Measurements from ENCODE around the gene MYMK.

MYMK gene

DNA sequence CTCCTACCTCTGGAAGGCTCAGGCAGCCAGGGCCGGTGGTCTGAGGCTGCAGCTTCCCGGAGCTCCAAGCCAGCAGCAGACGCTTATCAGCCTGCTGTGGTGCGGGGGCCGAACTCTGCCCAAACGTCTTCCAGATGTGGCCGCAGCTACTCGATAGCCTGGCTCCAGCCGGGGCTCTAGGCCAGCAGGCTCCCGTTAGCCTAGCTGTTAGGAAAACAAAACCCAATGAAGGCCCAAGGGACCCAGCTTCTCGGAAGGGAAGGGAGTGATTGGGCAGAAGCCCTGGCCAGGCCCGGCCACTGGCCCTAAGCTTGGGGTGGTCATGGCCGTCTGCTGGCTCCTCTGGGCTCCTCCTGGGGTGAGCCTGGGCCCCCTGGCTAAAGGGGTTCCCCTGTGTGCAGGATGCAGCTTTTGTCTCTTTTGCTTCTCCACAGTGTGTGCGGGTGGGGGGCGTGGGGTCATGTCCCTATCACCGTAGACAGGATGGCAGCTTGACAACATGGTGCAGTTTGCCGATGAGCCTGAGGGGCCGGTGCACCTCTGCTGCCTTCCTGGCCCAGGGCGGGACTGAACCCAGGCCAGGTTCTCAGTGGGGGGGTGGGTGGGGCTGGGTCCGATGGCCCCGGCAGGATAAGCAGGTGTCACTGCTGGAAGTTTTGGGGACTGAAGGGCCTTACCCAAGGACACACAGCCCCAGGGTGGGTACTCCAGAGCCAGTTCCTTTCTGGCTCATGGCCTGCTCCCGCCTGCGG lies 18.7 kb downstream of the MYMK start:
- peak; percentile 31 for DNase-seq (ENCODE audit: low read depth)
- H3K36me3 ChIP-seq (ENCODE audit: control insufficient read depth, insufficient read depth, low read length, severe bottlenecking) = no peaks in the 10 kb centered on the region
- peaks cover 16% of the 10 kb centered on the region for H3K4me1 ChIP-seq (ENCODE audit: control insufficient read depth, insufficient read depth, low read length)

DNA sequence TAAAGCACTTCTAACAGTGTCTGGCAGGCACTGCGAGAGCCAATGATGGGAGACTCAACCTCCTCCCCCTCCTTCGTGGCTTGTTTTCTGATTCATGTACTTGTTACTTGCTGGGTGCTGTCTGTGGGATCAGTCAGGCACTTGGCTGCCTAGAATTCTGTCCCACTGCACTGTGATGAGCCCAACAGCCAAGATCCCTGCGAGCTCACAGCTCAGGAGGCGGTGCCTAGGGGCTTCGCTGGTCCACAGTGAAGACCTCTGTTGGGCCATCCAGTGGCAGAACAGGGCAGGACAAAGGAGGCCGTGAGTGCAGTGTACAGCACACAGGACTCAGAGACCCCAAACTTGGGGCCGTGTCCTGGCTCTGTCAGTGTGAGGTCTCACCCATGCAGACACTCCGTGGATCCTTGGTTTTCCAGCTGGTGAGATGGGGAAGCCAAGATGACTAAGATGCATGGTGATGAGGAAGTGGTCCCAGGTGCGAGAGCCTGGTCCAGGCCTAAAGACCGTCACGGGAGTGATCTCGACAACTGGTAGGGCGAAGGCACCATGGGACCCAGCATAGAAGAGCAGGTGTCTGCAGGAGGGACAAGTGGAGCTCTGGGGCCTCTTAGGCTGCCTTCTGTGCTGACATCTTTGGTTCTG lies 19.5 kb downstream of the MYMK start:
- Histone ChIP-seq H3K4me3 (ENCODE audit: low read length) (no peak overlapping the region), H3K27me3 (replicated peaks; ENCODE audit: control insufficient read depth, insufficient read depth, low read length) (peaks cover 3% of the 10 kb centered on the region), H3K9me3 (ENCODE audit: control insufficient read depth, low read length) (peaks cover 22% of the 10 kb centered on the region), H3K9ac (ENCODE audit: low read length) (no peak overlapping the region), H3K36me3 (ENCODE audit: control insufficient read depth, insufficient read depth, low read length, severe bottlenecking) (no peaks in the 10 kb centered on the region), H3K4me1 (ENCODE audit: control insufficient read depth, insufficient read depth, low read length) (peaks cover 16% of the 10 kb centered on the region)
- DNase-seq (ENCODE audit: low read depth) = no peak

More for the DNA sequence above, 18.7 kb downstream of the MYMK start:
- no peak overlapping the region for H3K9ac ChIP-seq (ENCODE audit: low read length)
- peaks cover 3% of the 10 kb centered on the region for H3K27me3 ChIP-seq (replicated peaks; ENCODE audit: control insufficient read depth, insufficient read depth, low read length)
- H3K4me3 ChIP-seq (ENCODE audit: low read length) = no peak overlapping the region
- peaks cover 19% of the 10 kb centered on the region for H3K9me3 ChIP-seq (ENCODE audit: control insufficient read depth, low read length)

DNA sequence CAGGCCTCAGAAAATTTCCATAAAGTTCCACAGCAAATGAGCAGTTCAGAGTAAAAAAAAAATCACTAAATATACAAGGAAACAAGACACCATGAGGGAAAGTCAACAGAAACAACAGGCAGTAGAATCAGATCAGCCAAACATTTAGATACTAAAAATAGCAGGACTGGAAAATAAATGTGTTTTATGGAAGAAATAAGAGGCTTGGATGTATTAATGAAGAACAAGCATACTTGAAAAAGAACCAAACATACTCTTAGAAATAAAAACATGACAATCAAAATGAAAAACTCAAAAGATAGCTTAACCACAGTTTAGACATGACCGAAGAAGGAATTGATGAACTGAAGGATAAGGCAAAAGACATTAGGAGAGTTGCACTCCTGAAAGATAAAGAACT lies 22.6 kb downstream of the MYMK start:
- H3K4me3 ChIP-seq (ENCODE audit: low read length) = no peak overlapping the region
- H3K4me1 ChIP-seq (ENCODE audit: control insufficient read depth, insufficient read depth, low read length) = peaks cover 16% of the 10 kb centered on the region
- H3K9ac ChIP-seq (ENCODE audit: low read length) = no peak overlapping the region
- no peaks in the 10 kb centered on the region for H3K36me3 ChIP-seq (ENCODE audit: control insufficient read depth, insufficient read depth, low read length, severe bottlenecking)
- peaks cover 17% of the 10 kb centered on the region for H3K27me3 ChIP-seq (replicated peaks; ENCODE audit: control insufficient read depth, insufficient read depth, low read length)
- DNase-seq (ENCODE audit: low read depth) = no peak
- H3K9me3 ChIP-seq (ENCODE audit: control insufficient read depth, low read length) = peaks cover 22% of the 10 kb centered on the region

DNA sequence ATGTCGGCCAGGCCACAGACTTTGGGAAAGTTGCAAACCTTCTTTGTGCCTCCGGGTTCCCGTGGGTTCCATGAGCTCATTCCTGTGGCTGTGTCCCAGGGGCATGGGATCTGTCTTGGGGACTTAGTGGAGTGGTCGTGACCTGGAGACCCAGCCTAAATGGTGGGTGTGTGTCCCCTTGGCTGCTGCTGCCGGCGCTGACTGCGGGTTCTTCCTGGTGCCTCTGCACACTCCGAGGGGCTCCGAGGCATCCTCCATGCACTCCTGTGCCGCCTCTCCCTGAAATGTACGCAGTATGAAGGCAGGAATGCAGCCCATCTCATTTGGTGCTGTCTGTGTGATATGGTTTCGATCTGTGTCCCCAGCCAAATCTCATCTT lies 24.9 kb downstream of the MYMK start:
- Histone ChIP-seq H3K9ac (ENCODE audit: low read length) (no peak overlapping the region), H3K4me3 (ENCODE audit: low read length) (no peak overlapping the region), H3K36me3 (ENCODE audit: control insufficient read depth, insufficient read depth, low read length, severe bottlenecking) (no peaks in the 10 kb centered on the region), H3K27me3 (replicated peaks; ENCODE audit: control insufficient read depth, insufficient read depth, low read length) (peaks cover 34% of the 10 kb centered on the region), H3K9me3 (ENCODE audit: control insufficient read depth, low read length) (peaks cover 22% of the 10 kb centered on the region), H3K4me1 (ENCODE audit: control insufficient read depth, insufficient read depth, low read length) (peaks cover 4% of the 10 kb centered on the region)
- no peak for DNase-seq (ENCODE audit: low read depth)

DNA sequence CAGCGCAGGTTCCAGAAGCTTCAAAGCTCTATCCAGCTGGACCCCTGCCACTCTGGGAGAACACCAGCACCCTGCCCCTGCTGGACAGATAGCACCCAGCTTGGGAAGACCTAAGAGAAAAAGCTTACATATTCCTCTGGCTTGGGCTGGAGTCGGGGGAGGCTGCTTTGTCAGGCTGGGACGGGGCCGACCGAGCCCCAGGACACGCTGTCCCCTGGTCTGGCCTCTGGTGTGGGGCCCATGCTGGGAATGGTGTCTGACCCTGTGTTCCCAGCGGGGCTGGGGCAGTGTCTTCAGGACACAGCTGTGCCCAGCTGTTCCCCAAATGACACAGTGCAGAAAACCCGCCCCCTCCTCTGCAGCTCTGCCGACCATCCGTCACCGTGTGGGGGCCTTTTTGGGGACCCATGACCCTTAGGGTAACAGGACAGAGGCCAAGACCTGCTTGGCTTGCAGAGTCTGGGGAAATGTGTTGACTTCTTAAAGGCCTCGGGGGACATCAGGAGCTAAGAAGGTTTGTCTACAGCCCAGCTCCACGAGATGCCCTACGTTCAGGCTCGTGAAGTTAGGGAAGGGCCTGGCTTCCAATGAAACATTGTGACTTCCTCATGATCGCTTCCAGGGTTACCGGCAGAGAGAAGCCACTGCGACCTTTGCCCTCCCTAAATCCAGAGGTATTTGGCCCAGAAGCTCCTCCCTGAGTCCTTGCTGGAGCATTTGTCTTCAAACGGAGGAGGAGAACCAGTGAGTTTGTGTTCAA lies 25.4 kb downstream of the MYMK start:
- peaks cover 4% of the 10 kb centered on the region for H3K4me1 ChIP-seq (ENCODE audit: control insufficient read depth, insufficient read depth, low read length)
- no peaks in the 10 kb centered on the region for H3K36me3 ChIP-seq (ENCODE audit: control insufficient read depth, insufficient read depth, low read length, severe bottlenecking)
- no peak overlapping the region for H3K9ac ChIP-seq (ENCODE audit: low read length)
- peaks cover 38% of the 10 kb centered on the region for H3K27me3 ChIP-seq (replicated peaks; ENCODE audit: control insufficient read depth, insufficient read depth, low read length)
- peaks cover 22% of the 10 kb centered on the region for H3K9me3 ChIP-seq (ENCODE audit: control insufficient read depth, low read length)
- H3K4me3 ChIP-seq (ENCODE audit: low read length) = no peak overlapping the region
- DNase-seq (ENCODE audit: low read depth) = no peak

DNA sequence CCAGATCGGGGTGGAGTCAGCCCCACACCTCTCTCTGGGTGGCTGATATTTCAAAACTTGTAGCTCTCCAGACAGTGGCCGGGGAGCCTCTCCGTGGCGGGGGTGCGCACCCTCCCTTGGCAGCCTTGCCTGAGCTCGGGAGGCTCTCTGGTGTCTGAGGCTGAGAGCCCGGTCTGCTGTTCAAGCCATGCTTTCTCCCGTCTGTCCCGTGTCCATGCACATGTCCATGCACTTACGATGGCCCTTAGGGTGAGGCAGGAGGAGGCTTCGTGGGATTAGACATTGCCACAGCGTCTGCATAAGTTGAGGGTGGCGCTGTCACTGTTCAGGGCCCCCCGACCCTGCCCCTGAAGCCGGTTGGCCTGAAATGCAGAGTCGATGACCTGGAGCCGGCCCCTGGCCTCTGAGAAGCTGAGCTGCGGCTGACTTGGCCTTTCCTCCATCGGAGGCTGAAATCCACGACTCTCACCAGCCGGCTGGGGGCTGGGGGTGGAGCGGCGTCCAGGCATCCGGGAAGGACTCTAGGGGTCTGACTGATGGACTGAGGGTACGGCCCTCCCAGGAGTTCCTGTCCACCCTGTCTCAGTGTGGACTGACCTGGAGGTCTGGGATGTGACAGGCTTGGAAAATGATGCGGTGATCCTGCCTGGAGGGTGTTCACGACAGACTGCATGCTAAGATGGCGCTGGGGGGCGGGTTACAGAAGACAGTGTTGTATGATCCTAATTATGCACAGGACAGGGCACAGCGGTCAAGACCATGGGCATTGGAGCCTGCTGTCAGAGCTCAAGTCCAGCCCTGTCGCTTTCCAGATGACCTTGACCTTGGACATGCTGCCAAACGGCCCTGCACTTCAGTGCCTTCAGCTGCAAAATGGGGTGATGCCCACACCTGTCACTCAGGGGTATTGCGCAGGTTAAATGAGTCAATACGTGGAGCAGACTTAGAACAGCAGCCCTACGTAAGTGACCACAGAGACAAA lies 27.6 kb downstream of the MYMK start:
- DNase-seq (ENCODE audit: low read depth) = no peak
- Histone ChIP-seq H3K9me3 (ENCODE audit: control insufficient read depth, low read length) (peaks cover 13% of the 10 kb centered on the region), H3K4me1 (ENCODE audit: control insufficient read depth, insufficient read depth, low read length) (peaks cover 4% of the 10 kb centered on the region), H3K36me3 (ENCODE audit: control insufficient read depth, insufficient read depth, low read length, severe bottlenecking) (no peaks in the 10 kb centered on the region), H3K4me3 (ENCODE audit: low read length) (no peak overlapping the region), H3K9ac (ENCODE audit: low read length) (no peak overlapping the region), H3K27me3 (replicated peaks; ENCODE audit: control insufficient read depth, insufficient read depth, low read length) (peaks cover 38% of the 10 kb centered on the region)

DNA sequence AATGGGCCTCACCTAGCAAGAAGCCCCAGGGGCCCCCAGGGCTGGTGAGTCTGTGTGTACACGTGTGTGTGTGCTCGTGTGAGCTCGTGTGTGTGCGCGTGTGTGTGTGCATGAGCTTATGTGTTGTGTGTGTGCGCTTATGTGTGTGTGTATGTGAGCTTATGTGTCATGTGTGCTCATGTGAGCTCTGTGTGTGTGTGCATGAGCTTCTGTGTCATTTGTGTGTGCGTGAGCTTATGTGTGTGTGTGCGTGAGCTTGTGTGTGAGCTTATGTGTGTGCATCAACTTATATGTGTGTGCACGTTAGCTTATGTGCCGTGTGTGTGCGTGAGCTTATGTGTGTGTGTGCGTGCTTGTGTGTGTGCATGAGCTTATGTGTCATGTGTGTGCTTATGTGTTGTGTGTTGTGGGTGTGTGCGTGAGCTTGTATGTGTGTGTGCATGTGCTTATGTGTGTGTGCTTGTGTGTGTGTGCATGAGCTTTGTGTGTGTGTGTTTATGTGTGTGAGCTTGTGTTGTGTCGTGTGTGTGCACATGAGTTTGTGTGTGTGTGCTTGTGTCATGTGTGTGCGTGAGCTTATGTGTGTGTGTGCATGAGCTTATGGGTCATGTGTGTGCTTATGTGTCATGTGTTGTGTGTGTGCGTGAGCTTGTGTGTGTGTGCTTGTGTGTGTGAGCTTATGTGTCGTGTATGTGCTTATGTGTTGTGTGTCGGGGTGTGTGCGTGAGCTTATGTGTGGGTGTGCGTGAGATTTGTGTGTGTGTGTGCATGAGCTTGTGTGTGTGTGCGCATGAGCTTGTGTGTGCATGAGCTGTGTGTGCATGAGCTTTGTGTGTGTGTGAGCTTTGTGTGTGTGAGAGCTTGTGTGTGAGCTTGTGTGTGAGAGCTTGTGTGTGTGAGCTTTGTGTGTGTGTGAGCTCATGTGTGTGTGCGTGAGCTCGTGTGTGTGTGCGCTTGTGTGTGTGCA lies 29.1 kb downstream of the MYMK start:
- Histone ChIP-seq H3K9me3 (ENCODE audit: control insufficient read depth, low read length) (no peaks in the 10 kb centered on the region), H3K27me3 (replicated peaks; ENCODE audit: control insufficient read depth, insufficient read depth, low read length) (peaks cover 45% of the 10 kb centered on the region), H3K9ac (ENCODE audit: low read length) (no peak overlapping the region), H3K4me1 (ENCODE audit: control insufficient read depth, insufficient read depth, low read length) (peaks cover 4% of the 10 kb centered on the region), H3K36me3 (ENCODE audit: control insufficient read depth, insufficient read depth, low read length, severe bottlenecking) (no peaks in the 10 kb centered on the region), H3K4me3 (ENCODE audit: low read length) (no peak overlapping the region)
- no peak for DNase-seq (ENCODE audit: low read depth)

DNA sequence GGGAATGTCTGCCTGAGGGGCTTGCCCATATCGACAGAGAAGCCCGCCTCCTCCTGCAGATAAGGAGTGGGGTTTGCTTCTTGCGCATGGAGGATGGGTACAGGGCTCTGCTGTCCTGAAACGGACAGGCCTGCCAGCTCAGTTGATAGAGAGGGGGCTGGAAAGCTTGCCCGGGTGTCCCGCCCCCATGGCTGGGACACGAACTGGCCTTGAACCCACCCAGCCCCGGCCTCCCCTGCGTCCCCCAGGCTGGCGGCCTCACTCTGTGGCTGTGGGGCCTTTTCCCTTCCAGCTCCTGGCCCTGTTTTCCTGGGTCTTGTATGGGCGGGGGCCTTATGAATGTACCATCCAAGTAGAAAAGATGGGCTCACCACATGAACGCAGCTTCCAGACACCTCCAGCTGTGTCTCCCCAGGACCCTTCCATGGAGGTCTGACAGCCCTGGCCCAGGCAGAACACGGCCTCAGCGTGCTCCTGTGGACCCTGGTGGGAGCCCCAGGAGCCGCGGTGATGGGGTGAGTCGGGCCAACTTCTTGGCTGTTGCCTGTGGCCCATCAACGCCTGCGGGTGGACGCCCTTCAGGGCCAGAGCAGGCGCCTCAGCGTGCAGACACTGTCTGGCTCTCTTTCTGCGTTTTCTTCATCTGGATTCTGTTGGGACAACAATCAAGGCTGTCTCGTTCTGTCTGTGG lies 30.0 kb downstream of the MYMK start:
- peaks cover 4% of the 10 kb centered on the region for H3K4me1 ChIP-seq (ENCODE audit: control insufficient read depth, insufficient read depth, low read length)
- H3K4me3 ChIP-seq (ENCODE audit: low read length) = no peak overlapping the region
- no peaks in the 10 kb centered on the region for H3K36me3 ChIP-seq (ENCODE audit: control insufficient read depth, insufficient read depth, low read length, severe bottlenecking)
- no peak overlapping the region for H3K9ac ChIP-seq (ENCODE audit: low read length)
- no peak for DNase-seq (ENCODE audit: low read depth)
- no peaks in the 10 kb centered on the region for H3K9me3 ChIP-seq (ENCODE audit: control insufficient read depth, low read length)
- H3K27me3 ChIP-seq (replicated peaks; ENCODE audit: control insufficient read depth, insufficient read depth, low read length) = peaks cover 45% of the 10 kb centered on the region

DNA sequence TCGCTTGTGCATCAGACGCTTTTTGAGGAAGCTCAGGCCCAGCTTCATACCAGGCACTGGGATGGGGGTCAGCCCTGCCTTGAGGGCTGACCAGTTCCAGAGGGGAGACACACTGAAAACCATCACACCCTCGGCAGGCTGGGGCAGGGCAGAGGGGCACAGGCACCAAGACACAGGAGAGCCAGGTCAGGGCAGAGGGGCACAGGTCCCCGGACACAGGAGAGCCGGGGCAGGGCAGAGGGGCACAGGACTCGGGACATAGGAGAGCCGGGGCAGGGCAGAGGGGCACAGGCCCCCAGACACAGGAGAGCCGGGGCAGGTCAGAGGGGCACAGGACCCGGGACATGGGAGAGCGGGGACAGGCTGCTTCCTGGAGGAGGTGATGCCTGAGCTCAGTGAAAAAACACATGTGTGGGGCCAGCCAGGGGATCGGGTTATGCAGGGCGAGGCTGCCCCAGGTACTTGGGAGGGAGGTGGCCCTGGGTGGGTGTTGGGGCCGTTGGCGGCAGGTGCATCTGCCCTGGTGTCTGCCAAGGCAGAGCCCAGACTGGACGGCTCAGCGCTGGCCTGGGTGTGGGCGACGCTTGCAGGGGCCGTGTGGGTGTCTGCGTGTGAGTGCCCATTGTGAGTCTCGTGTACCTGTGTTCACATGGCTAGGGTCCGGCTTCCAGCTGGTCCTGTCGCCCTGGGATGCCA lies 30.8 kb downstream of the MYMK start:
- no peaks in the 10 kb centered on the region for H3K9me3 ChIP-seq (ENCODE audit: control insufficient read depth, low read length)
- no peak overlapping the region for H3K9ac ChIP-seq (ENCODE audit: low read length)
- peaks cover 4% of the 10 kb centered on the region for H3K4me1 ChIP-seq (ENCODE audit: control insufficient read depth, insufficient read depth, low read length)
- no peak for DNase-seq (ENCODE audit: low read depth)
- no peaks in the 10 kb centered on the region for H3K36me3 ChIP-seq (ENCODE audit: control insufficient read depth, insufficient read depth, low read length, severe bottlenecking)
- peaks cover 49% of the 10 kb centered on the region for H3K27me3 ChIP-seq (replicated peaks; ENCODE audit: control insufficient read depth, insufficient read depth, low read length)
- no peak overlapping the region for H3K4me3 ChIP-seq (ENCODE audit: low read length)

Data from adipocyte (in vitro differentiated cells).